Activated CD4-positive, alpha-beta T cell treated with anti-CD3 and anti-CD28 coated beads, Interleukin-10, Interleukin-2, amounts not matched to agents 100 ng/mL and 50 ng/mL, durations not matched to agents 16 hours and 8 hours (primary cell): ENCODE measurements around the gene PSD.

ENCODE experiments used
- DNase-seq: peaks from one replicate; pipeline ENCODE4 v3.0.0-alpha.2; 2020

The PSD gene

GRCh38 chr10:102382871-102383270, 35.7 kb downstream of the PSD start:
- no peak for DNase-seq

- no peak for DNase-seq
Measured at GRCh38 chr10:102381983-102382382, 36.6 kb downstream of the PSD start.

GRCh38 chr10:102379383-102379782, 39.2 kb downstream of the PSD start:
- DNase-seq: no peak

GRCh38 chr10:102376901-102377300, 41.7 kb downstream of the PSD start:
- no peak for DNase-seq

GRCh38 chr10:102375867-102376266, 42.7 kb downstream of the PSD start:
- no peak for DNase-seq

GRCh38 chr10:102375250-102375649, 43.3 kb downstream of the PSD start:
- DNase-seq: no peak

GRCh38 chr10:102371295-102371694, 47.3 kb downstream of the PSD start:
- DNase-seq: no peak

- DNase-seq: no peak
Measured at GRCh38 chr10:102368077-102368476, 50.5 kb downstream of the PSD start.

- no peak for DNase-seq
Measured at GRCh38 chr10:102367441-102367840, 51.1 kb downstream of the PSD start.

GRCh38 chr10:102358712-102359382, 59.7 kb downstream of the PSD start:
- DNase-seq: peak; percentile 56

- no peak for DNase-seq
Measured at GRCh38 chr10:102354451-102354850, 64.1 kb downstream of the PSD start.
